Esophagus muscularis mucosa (tissue), 3 donors: ENCODE data around the gene DNASE1L2.

Source experiments
- POLR2A ChIP-seq: fragments of 450-650 bp; IDR thresholded peaks from one replicate; pipeline ENCODE4 v1.6.1; 2017; ENCODE audit warnings: antibody characterized with exemption, moderate library complexity, mild to moderate bottlenecking, low read depth
- POLR2AphosphoS5 ChIP-seq, 2 donors: sonication (generic); formaldehyde crosslinking; IDR thresholded peaks; one replicate each; pipeline ENCODE4 v1.6.1; 2017; ENCODE audit warnings: antibody characterized with exemption in 2 of 2
- TF ChIP-seq, protein P1 (sequence below), 3 experiments: fragments of 200-600 bp in 2 of 3; fragments of 450-650 bp in 1 of 3; sonication (generic) in 2 of 3; IDR thresholded peaks; one replicate each; pipeline ENCODE4 v1.5.1; 2017 to 2019; ENCODE audit warnings: antibody characterized with exemption in 3 of 3, mild to moderate bottlenecking in 2 of 3, moderate library complexity in 1 of 3

DNA sequence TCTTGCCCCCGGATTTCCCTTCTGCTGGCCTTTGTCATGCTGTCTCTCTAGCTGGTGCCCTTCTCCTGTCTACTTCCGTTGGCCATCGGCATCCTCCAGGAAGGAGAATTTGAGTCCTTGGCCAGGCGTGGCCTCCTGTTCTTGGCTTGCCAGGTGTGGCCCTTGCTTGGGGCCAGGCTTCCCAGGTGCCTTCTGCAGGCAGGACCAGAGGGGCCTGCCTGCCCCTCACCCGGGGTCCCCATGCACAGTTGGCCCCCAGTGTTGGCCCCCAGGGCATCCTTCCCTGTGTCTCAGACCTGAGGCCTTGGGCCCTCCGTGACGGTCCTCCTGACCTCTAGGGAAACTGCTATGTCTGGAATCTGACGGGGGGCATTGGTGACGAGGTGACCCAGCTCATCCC lies 28.4 kb upstream of the DNASE1L2 start:
- TF ChIP-seq, protein P1, sequence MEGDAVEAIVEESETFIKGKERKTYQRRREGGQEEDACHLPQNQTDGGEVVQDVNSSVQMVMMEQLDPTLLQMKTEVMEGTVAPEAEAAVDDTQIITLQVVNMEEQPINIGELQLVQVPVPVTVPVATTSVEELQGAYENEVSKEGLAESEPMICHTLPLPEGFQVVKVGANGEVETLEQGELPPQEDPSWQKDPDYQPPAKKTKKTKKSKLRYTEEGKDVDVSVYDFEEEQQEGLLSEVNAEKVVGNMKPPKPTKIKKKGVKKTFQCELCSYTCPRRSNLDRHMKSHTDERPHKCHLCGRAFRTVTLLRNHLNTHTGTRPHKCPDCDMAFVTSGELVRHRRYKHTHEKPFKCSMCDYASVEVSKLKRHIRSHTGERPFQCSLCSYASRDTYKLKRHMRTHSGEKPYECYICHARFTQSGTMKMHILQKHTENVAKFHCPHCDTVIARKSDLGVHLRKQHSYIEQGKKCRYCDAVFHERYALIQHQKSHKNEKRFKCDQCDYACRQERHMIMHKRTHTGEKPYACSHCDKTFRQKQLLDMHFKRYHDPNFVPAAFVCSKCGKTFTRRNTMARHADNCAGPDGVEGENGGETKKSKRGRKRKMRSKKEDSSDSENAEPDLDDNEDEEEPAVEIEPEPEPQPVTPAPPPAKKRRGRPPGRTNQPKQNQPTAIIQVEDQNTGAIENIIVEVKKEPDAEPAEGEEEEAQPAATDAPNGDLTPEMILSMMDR (IDR thresholded peaks at IDR 0.05) = no peak
- TF ChIP-seq POLR2AphosphoS5 (IDR thresholded peaks at IDR 0.05) = no peak
- no peak for TF ChIP-seq POLR2A
